HepG2 (cell line): ENCODE measurements around the gene PRKN. TPM values are rescaled to one million over a fixed set of nuclear protein-coding genes. Genes with fewer than 3 reads are reported as not detected.

Experiments used
- ATAC-seq: fragments of 200-7000 bp; cut with Tn5 transposase; 3 replicates; pipeline ENCODE4 v1.9.1; 2020; ENCODE audit warnings: mild to moderate bottlenecking, moderate library complexity
- BruUV-seq: library from RNA; stranded (reverse); fragments of 400-500 nt; replicated peaks from 2 replicates; lab custom pipeline; 2021; lab: Mats Ljungman, UMichigan
- CTCF ChIA-PET: fragments of 300-600 bp; formaldehyde crosslinking; extraction: SDS; loops from one replicate; lab custom pipeline; 2021; ENCODE audit warnings: low total read pairs, inconsistent platforms, low intra/inter-chr PET ratio; lab: Yijun Ruan, JAX
- POLR2A ChIA-PET: fragments of 350-600 bp; sonication (Branson Sonifier 250); formaldehyde crosslinking; loops from one replicate; lab custom pipeline; 2020; ENCODE audit warnings: antibody characterized with exemption, inconsistent platforms; lab: Yijun Ruan, JAX
- DNase-seq: peaks from one replicate; pipeline ENCODE4 v3.0.0-alpha.2; 2015; ENCODE audit warnings: low spot score
- FAIRE-seq: peaks from 3 replicates; lab custom pipeline; 2011; peaks lifted over from hg19 to GRCh38; lab: Jason Lieb, UNC
- H2AFZ ChIP-seq: one replicate; pipeline ENCODE4 v1.6.1; 2011; ENCODE audit warnings: low read length, inconsistent platforms
- H3K27ac ChIP-seq: fragments of 300-600 bp; 3 replicates; pipeline ENCODE4 v1.8.0; 2011; ENCODE audit warnings: mixed run types, mild to moderate bottlenecking, mixed read lengths, low read length, inconsistent platforms; ENCODE audit not compliant: insufficient read depth; ENCODE audit errors: extremely low read length
- H3K27me3 ChIP-seq, 2 experiments: fragments of 200-600 bp in 1 of 2; 2 replicates in 1 of 2; 3 replicates in 1 of 2; pipeline versions ENCODE4 v1.6.0 to v1.8.0; 2011; ENCODE audit warnings: low read length in 2 of 2, mild to moderate bottlenecking in 2 of 2, moderate library complexity in 2 of 2, inconsistent platforms in 1 of 2; ENCODE audit not compliant: insufficient read depth in 2 of 2, control insufficient read depth in 1 of 2
- H3K36me3 ChIP-seq, 2 experiments: fragments of 200-600 bp in 1 of 2; replicated peaks in 1 of 2; 2 replicates in 1 of 2; 3 replicates in 1 of 2; pipeline versions ENCODE4 v1.5.1 to v1.8.0; 2011; ENCODE audit warnings: low read length in 2 of 2, inconsistent platforms in 1 of 2; ENCODE audit not compliant: insufficient read depth in 2 of 2, control insufficient read depth in 1 of 2
- H3K4me1 ChIP-seq: 2 replicates; pipeline ENCODE4 v1.5.1; 2012; ENCODE audit warnings: low read length, inconsistent platforms; ENCODE audit not compliant: insufficient read depth
- H3K4me2 ChIP-seq: 2 replicates; pipeline ENCODE4 v1.6.0; 2011; ENCODE audit warnings: low read depth, low read length, inconsistent platforms
- H3K4me3 ChIP-seq, 3 experiments: fragments of 200-600 bp in 1 of 3; sonication (generic), shearing (Covaris generic) in 1 of 3; replicated peaks in 1 of 3; 2 replicates each; pipeline ENCODE4 v1.5.1; 2011 to 2016; ENCODE audit warnings: low read length in 3 of 3, inconsistent platforms in 2 of 3, low read depth in 2 of 3, mild to moderate bottlenecking in 2 of 3, control low read depth in 1 of 3, mixed read lengths in 1 of 3; ENCODE audit not compliant: insufficient read depth in 1 of 3
- H3K79me2 ChIP-seq: one replicate; pipeline ENCODE4 v1.6.1; 2011; ENCODE audit warnings: low read length, inconsistent platforms; ENCODE audit not compliant: insufficient read depth
- H3K9ac ChIP-seq: 2 replicates; pipeline ENCODE4 v1.6.0; 2011; ENCODE audit warnings: mild to moderate bottlenecking, low read depth, low read length, inconsistent platforms; ENCODE audit not compliant: insufficient read depth
- H3K9me3 ChIP-seq: 2 replicates; pipeline ENCODE4 v1.5.1; 2012; ENCODE audit warnings: mild to moderate bottlenecking, low read length
- H4K20me1 ChIP-seq: 2 replicates; pipeline ENCODE4 v1.6.0; 2011; ENCODE audit warnings: inconsistent platforms, mild to moderate bottlenecking, low read length, moderate library complexity; ENCODE audit not compliant: insufficient read depth
- AGO1 ChIP-seq: fragments of 200-400 bp; formaldehyde crosslinking; IDR thresholded peaks from 2 replicates; pipeline ENCODE4 v1.6.1; 2017; ENCODE audit warnings: mild to moderate bottlenecking, low read depth, low read length, moderate library complexity; ENCODE audit not compliant: poor library complexity, severe bottlenecking
- BHLHE40 ChIP-seq: IDR thresholded peaks from 2 replicates; pipeline ENCODE4 v1.6.1; 2011; ENCODE audit warnings: low read length, improper control_type of control experiment
- GABPA ChIP-seq, 2 experiments: IDR thresholded peaks; 2 replicates each; pipeline ENCODE4 v1.6.1; 2011 to 2016; ENCODE audit warnings: low read depth in 2 of 2, low read length in 1 of 2, missing biosample characterization in 1 of 2, missing genetic modification characterization in 1 of 2
- REST ChIP-seq, 2 experiments: IDR thresholded peaks; 2 replicates each; pipeline ENCODE4 v1.6.1; 2011 to 2012; ENCODE audit warnings: low read length in 2 of 2, borderline replicate concordance in 1 of 2, low read depth in 1 of 2, mild to moderate bottlenecking in 1 of 2, moderate library complexity in 1 of 2
- RNF219 ChIP-seq: sonication (generic); formaldehyde crosslinking; IDR thresholded peaks from 2 replicates; pipeline ENCODE4 v1.5.0; 2020; ENCODE audit warnings: mild to moderate bottlenecking, missing genetic modification reagents
- SMAD3 ChIP-seq: sonication (generic); formaldehyde crosslinking; IDR thresholded peaks from 2 replicates; pipeline ENCODE4 v1.4.0; 2020; ENCODE audit warnings: missing genetic modification reagents
- XBP1 ChIP-seq: sonication (generic); formaldehyde crosslinking; IDR thresholded peaks from 2 replicates; pipeline ENCODE4 v1.5.0; 2020; ENCODE audit warnings: missing genetic modification reagents
- ZNF280D ChIP-seq: sonication (generic); formaldehyde crosslinking; IDR thresholded peaks from 2 replicates; pipeline ENCODE4 v1.5.1; 2020; ENCODE audit warnings: mild to moderate bottlenecking, missing genetic modification reagents
- ZNF335 ChIP-seq: sonication (generic); formaldehyde crosslinking; IDR thresholded peaks from 2 replicates; pipeline ENCODE4 v1.4.0; 2020; ENCODE audit warnings: missing genetic modification reagents
- WGBS: methylation state at CpG from one replicate; pipeline ENCODE4 v1.1.6; 2017; ENCODE audit warnings: low lambda C conversion rate; 5-methylcytosine and 5-hydroxymethylcytosine counted together
- in situ Hi-C: cut with HindIII; loops from 2 replicates; pipeline ENCODE4 v1.10.0; 2017; ENCODE audit warnings: low pct_unique_long_range_greater_than_20kb; ENCODE audit not compliant: extremely low pct_ligation_motif_present
- intact Hi-C: fragments of 100-400 bp; cut with micrococcal nuclease; formaldehyde crosslinking; loops from one replicate; pipeline ENCODE4 v1.10.0; 2022; ENCODE audit not compliant: unreplicated experiment
- polyA plus RNA-seq, 8 experiments: library from polyadenylated mRNA; depleted of rRNA in 3 of 8; stranded (reverse) in 7 of 8; unstranded in 1 of 8; fragments of >200 nt; fragmentation: Illumina TruSeq in 4 of 8; extraction: Trizol in 4 of 8; gene quantifications; 2 replicates each; pipeline versions ENCODE4 v1.2.1 to v1.2.3, GENCODE V29; 2011 to 2016; ENCODE audit warnings: low read depth in 4 of 8, missing spikeins in 1 of 8, mixed read lengths in 1 of 8; ENCODE audit not compliant: insufficient read depth in 1 of 8
- total RNA-seq, 5 experiments: library from RNA; depleted of rRNA; stranded (reverse); fragments of >200 nt; fragmentation: Illumina TruSeq; extraction: Trizol; gene quantifications; 2 replicates each; pipeline ENCODE4 v1.2.3, GENCODE V29; 2016; ENCODE audit warnings: low read depth in 1 of 5
- TF ChIP-seq, protein P1 (sequence below): IDR thresholded peaks from 2 replicates; pipeline ENCODE4 v1.6.1; 2016; ENCODE audit warnings: mild to moderate bottlenecking, missing biosample characterization, missing genetic modification reagents

Gene PRKN
- total and polyA plus RNA-seq, 2 of the 13 experiments (the other 11 are each of a cell fraction or from before 2014, with no cell fraction given) = 0.31 to 0.44 TPM

- TF ChIP-seq REST (IDR thresholded peaks at IDR 0.05; ENCODE audit: borderline replicate concordance in 1 of 2, low read depth in 1 of 2, low read length in 2 of 2) = no peak
- no peak for TF ChIP-seq AGO1
- TF ChIP-seq, protein P1, sequence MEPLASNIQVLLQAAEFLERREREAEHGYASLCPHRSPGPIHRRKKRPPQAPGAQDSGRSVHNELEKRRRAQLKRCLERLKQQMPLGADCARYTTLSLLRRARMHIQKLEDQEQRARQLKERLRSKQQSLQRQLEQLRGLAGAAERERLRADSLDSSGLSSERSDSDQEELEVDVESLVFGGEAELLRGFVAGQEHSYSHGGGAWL (CRISPR knock-in tag) = no peak
Measured at GRCh38 chr6:161449521-161449920, 1278.0 kb downstream of the PRKN start (continued).

- no peaks in the 10 kb centered on the region for H3K9me3 ChIP-seq
- POLR2A ChIA-PET = no interaction called here
- H3K79me2 ChIP-seq = no peaks in the 10 kb centered on the region
- peaks cover 0 to 30% of the 10 kb centered on the region in 2 experiments; a peak in 3 of 5 replicates for H3K27me3 ChIP-seq
- in situ Hi-C loops (no loop called here), intact Hi-C loops (no loop called here)
- BruUV-seq = no TSS peak
- no peak for FAIRE-seq
- CTCF ChIA-PET = no interaction called here
- no peak overlapping the region for H3K9ac ChIP-seq
- no peak overlapping the region for H3K4me3 ChIP-seq
- no peak overlapping the region for H3K4me2 ChIP-seq
- no peaks in the 10 kb centered on the region for H3K36me3 ChIP-seq
- no peak overlapping the region for H2AFZ ChIP-seq
- no peaks in the 10 kb centered on the region for H3K4me1 ChIP-seq
- WGBS = 43% methylated on average over 7 of the region's 7 CpGs
- no peak for DNase-seq
- no peaks in the 10 kb centered on the region; the same call in 1 of the 2 replicates for H4K20me1 ChIP-seq
- ATAC-seq = no peak
- H3K27ac ChIP-seq = no peak overlapping the region
- TF ChIP-seq GABPA (IDR thresholded peaks at IDR 0.05; ENCODE audit: low read depth, low read length) (no peak), GABPA (CRISPR knock-in tag; IDR thresholded peaks at IDR 0.05; ENCODE audit: low read depth) (no peak), RNF219 (CRISPR knock-in tag) (no peak), ZNF280D (CRISPR knock-in tag) (no peak), BHLHE40 (no peak), ZNF335 (CRISPR knock-in tag) (no peak), XBP1 (CRISPR knock-in tag) (no peak), SMAD3 (no peak)
Measured at GRCh38 chr6:161446949-161447348, 1280.6 kb downstream of the PRKN start.
